Measurements from ENCODE around the gene B3GALT6. TPM values are rescaled to one million over a fixed set of nuclear protein-coding genes. Genes with fewer than 3 reads are reported as not detected.

Gene B3GALT6
- total RNA-seq, 4 donors from 2014 or later = 8.5 to 24.9 (median 12.2) TPM

- Histone ChIP-seq H3K9me3 (no peaks in the 10 kb centered on the region), H3K36me3 (no peaks in the 10 kb centered on the region), H3K27ac (no peak overlapping the region), H3K27me3 (peaks cover 84% of the 10 kb centered on the region), H3K4me1 (peaks cover 7 to 39% (median 27%) of the 10 kb centered on the region in 4 donors), H3K4me3 (no peak overlapping the region)
- intact Hi-C loops (cut with DNase I; ENCODE audit: low total_unique reads) (no loop called here), in situ Hi-C loops (cut with MboI; ENCODE audit: low pct_ligation_motif_present in 1 of 4, low pct_unique_long_range_greater_than_20kb in 1 of 4, low sequenced_read_pairs in 3 of 4) (no loop called here)
- 78% methylated on average over 42 of the region's 49 CpGs; no CpG with 5 or more reads in 1 of the 2 donors for whole genome bisulfite sequencing, 2 donors (ENCODE audit: low coverage in 1 of 2)
- DNase-seq = peak; percentile 5
- TF ChIP-seq EP300 (IDR thresholded peaks at IDR 0.05; ENCODE audit: low read depth) (no peak), CTCF (IDR thresholded peaks at IDR 0.05) (no peak), POLR2AphosphoS5 (IDR thresholded peaks at IDR 0.05) (no peak)
Measured at GRCh38 chr1:1203561-1204424, 28.2 kb upstream of the B3GALT6 start.

GRCh38 chr1:1204425-1204920, 27.6 kb upstream of the B3GALT6 start:
- peaks cover 9 to 40% (median 28%) of the 10 kb centered on the region in 4 donors for H3K4me1 ChIP-seq
- 73 to 88% methylated on average over 3 to 8 of the region's 8 CpGs for WGBS, 2 donors (ENCODE audit: low coverage in 1 of 2)
- TF ChIP-seq CTCF (IDR thresholded peaks at IDR 0.05) (no peak), EP300 (IDR thresholded peaks at IDR 0.05; ENCODE audit: low read depth) (no peak), POLR2AphosphoS5 (IDR thresholded peaks at IDR 0.05) (no peak), POLR2A (IDR thresholded peaks at IDR 0.05) (no peak)
- no peaks in the 10 kb centered on the region for H3K36me3 ChIP-seq
- peaks cover 84% of the 10 kb centered on the region for H3K27me3 ChIP-seq
- no peak for DNase-seq
- in situ Hi-C loops (cut with MboI; ENCODE audit: low pct_ligation_motif_present in 1 of 4, low pct_unique_long_range_greater_than_20kb in 1 of 4, low sequenced_read_pairs in 3 of 4) = no loop called here
- H3K9me3 ChIP-seq = no peaks in the 10 kb centered on the region
- no peak overlapping the region for H3K27ac ChIP-seq
- intact Hi-C loops (cut with DNase I; ENCODE audit: low total_unique reads) = no loop called here
- H3K4me3 ChIP-seq = no peak overlapping the region

DNA sequence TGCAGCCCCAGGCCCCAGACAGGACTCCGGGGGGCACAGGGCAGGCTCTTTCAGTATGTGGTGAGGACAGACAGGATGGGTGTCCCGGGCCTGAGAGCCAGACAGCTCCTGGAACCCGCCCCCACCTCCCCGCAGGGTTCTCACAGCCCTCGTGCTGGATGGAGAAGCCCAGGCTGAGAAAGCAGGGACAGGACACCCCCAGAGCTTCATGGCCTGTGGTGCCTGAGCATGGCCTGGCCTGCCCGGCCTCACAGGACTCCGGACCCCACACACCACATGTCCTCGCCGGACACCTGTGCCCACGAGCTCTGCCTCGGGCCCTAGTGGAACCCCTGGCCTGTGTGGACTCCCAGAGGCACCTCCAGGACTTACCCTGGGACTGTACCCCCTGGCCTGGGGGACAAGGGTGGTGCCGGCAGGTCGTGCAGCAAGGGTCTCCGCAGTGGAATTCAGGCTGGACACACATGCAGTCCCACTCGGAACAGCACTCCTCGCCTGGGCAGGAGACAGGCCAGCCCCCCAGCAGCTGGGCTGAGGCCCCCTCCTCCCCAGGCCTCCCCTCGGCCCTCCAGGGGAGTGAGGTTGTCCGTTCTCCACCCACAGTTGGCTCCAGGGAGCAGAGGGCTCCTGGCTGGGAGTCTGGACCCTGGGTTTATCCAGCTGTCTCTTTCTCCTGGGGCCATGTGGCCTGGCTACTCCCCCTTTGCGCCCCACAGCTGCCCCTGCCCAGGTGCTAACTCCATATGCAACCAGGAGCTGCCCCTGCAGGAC, 26.9 kb upstream of the B3GALT6 start:
- in situ Hi-C loops (cut with MboI; ENCODE audit: low pct_ligation_motif_present in 1 of 4, low pct_unique_long_range_greater_than_20kb in 1 of 4, low sequenced_read_pairs in 3 of 4) = no loop called here
- H3K27me3 ChIP-seq = peaks cover 83% of the 10 kb centered on the region
- DNase-seq = peak; percentile 9
- no peak for TF ChIP-seq EP300 (IDR thresholded peaks at IDR 0.05; ENCODE audit: low read depth)
- TF ChIP-seq POLR2A (IDR thresholded peaks at IDR 0.05) = no peak
- TF ChIP-seq POLR2AphosphoS5 (IDR thresholded peaks at IDR 0.05) = no peak
- no peak for TF ChIP-seq CTCF (IDR thresholded peaks at IDR 0.05)
- 87% methylated on average over 16 of the region's 19 CpGs; no CpG with 5 or more reads in 1 of the 2 donors for WGBS, 2 donors (ENCODE audit: low coverage in 1 of 2)
- H3K9me3 ChIP-seq = no peaks in the 10 kb centered on the region
- H3K27ac ChIP-seq = peak overlapping the region in 1 of 4 donors; percentile 81
- H3K4me1 ChIP-seq = peaks cover 9 to 40% (median 28%) of the 10 kb centered on the region in 4 donors
- no peaks in the 10 kb centered on the region for H3K36me3 ChIP-seq
- H3K4me3 ChIP-seq = peak overlapping the region in 1 of 4 donors; percentile 26
- intact Hi-C loops (cut with DNase I; ENCODE audit: low total_unique reads) = no loop called here

Data from transverse colon (tissue), 4 donors.